Colonic mucosa (tissue), 4 donors: Measurements from ENCODE around the gene GJC1. TPM values are rescaled to one million over a fixed set of nuclear protein-coding genes. Genes with fewer than 3 reads are reported as not detected.

Experiments
- DNase-seq: peaks from one replicate; pipeline ENCODE4 v3.0.0-alpha.2; 2020
- H3K27ac ChIP-seq: fragments of 200-600 bp; one replicate; pipeline ENCODE4 v1.8.0; 2021
- H3K27me3 ChIP-seq: fragments of 200-600 bp; one replicate; pipeline ENCODE4 v1.8.0; 2021
- H3K36me3 ChIP-seq: fragments of 200-600 bp; one replicate; pipeline ENCODE4 v1.8.0; 2021
- H3K4me1 ChIP-seq: fragments of 200-600 bp; one replicate; pipeline ENCODE4 v1.8.0; 2021; ENCODE audit warnings: mild to moderate bottlenecking
- H3K4me3 ChIP-seq: fragments of 200-600 bp; one replicate; pipeline ENCODE4 v1.8.0; 2021
- H3K9ac ChIP-seq, 2 donors: one replicate each; pipeline ENCODE4 v1.7.0; 2013; ENCODE audit warnings: control low read depth in 2 of 2, low read depth in 2 of 2, low read length in 2 of 2
- H3K9me3 ChIP-seq: fragments of 200-600 bp; one replicate; pipeline ENCODE4 v1.8.0; 2021
- CTCF ChIP-seq: fragments of 200-600 bp; IDR thresholded peaks from one replicate; pipeline ENCODE4 v1.8.0; 2022; ENCODE audit warnings: antibody characterized with exemption, mild to moderate bottlenecking
- intact Hi-C: fragments of 100-400 bp; cut with DNase I; formaldehyde crosslinking; loops from one replicate; pipeline ENCODE4 v1.14.1; 2022
- total RNA-seq, 2 donors: library from RNA; stranded (reverse); fragmentation: NEBNext Ultra II Directional in 1 of 2; extraction: Animal tissue kit (Norgen Biotek cat#: 25700) in 1 of 2; gene quantifications; one replicate each; pipeline ENCODE4 v1.2.1, GENCODE V29; 2021
- donor health status: healthy.
- donor health status: DM: no; HTN: no; CAD: no.
- donor health status: DM: no; HTN: no; CAD: no.

Gene GJC1
- total RNA-seq, 2 donors from 2014 or later: 1.1 to 8.2 TPM

- Histone ChIP-seq H3K27ac (no peak overlapping the region), H3K4me3 (no peak overlapping the region), H3K9ac (no peak overlapping the region), H3K27me3 (no peaks in the 10 kb centered on the region), H3K36me3 (no peaks in the 10 kb centered on the region), H3K4me1 (no peaks in the 10 kb centered on the region), H3K9me3 (no peaks in the 10 kb centered on the region)
- no peak for TF ChIP-seq CTCF
- intact Hi-C loops: no loop called here
- no peak for DNase-seq
Measured at GRCh38 chr17:44768505-44769142, 61.5 kb downstream of the GJC1 start.

DNA sequence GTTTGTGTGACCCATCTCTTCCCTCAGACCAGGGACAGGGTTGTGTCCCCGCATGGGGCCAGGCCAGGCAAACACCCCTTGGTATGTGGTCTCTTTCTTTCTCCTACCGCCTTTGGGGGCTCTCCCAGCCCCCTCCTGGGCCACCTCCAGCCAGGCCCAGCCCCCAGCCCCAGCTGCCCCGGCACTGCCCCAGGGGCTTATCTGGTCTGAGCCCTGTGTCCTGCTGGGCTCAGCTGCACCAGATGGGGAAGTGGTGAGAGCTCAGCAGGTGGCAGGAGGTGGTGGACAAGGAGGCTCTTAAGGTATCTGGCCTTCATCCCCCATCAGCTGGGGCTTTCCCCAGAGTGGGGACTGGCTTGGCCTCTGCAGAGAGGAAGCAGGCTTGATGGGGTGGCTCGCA is 62.6 kb downstream of the GJC1 start:
- Histone ChIP-seq H3K4me3 (no peak overlapping the region), H3K27ac (no peak overlapping the region), H3K36me3 (no peaks in the 10 kb centered on the region), H3K9ac (no peak overlapping the region), H3K27me3 (no peaks in the 10 kb centered on the region), H3K9me3 (no peaks in the 10 kb centered on the region), H3K4me1 (no peaks in the 10 kb centered on the region)
- intact Hi-C loops: no loop called here
- TF ChIP-seq CTCF: no peak
- no peak for DNase-seq

DNA sequence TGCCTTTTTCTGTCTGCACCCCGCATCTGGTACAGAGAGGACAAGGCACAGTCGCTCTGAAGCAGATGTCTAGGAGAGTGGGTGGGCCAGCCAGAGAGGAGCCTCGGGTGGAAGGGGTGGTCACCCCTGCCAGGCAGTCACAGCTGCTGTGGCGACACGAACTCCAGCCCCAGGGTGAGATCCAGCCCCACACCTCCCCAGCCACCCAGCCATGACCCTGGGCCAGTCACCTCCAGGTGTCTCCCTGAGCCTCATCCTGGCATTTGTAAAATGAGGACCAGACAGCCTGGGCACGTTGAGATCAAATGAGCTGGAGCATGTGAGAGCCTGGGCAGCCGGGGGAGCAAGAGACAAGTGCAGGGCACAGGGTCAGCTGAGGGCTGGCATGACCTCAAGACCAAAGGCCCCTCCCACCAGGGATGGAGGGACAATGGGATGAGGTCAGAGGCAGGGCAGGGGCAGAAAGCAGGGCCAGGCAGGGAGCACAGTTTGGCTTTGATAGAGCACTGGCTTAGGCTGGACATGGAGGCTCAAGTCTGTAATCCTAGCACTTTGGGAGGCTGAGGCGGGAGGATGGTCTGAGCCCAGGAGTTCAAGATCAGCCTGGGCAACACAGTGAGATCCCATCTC is 63.6 kb downstream of the GJC1 start:
- Histone ChIP-seq H3K27ac (no peak overlapping the region), H3K9me3 (no peaks in the 10 kb centered on the region), H3K4me1 (no peaks in the 10 kb centered on the region), H3K27me3 (no peaks in the 10 kb centered on the region), H3K36me3 (no peaks in the 10 kb centered on the region), H3K4me3 (no peak overlapping the region), H3K9ac (no peak overlapping the region)
- TF ChIP-seq CTCF: no peak
- intact Hi-C loops: no loop called here
- no peak for DNase-seq

GRCh38 chr17:44765965-44766364 is 64.1 kb downstream of the GJC1 start:
- H3K9me3 ChIP-seq: no peaks in the 10 kb centered on the region
- no peaks in the 10 kb centered on the region for H3K36me3 ChIP-seq
- no peak overlapping the region for H3K9ac ChIP-seq
- H3K4me1 ChIP-seq: no peaks in the 10 kb centered on the region
- intact Hi-C loops: no loop called here
- H3K27ac ChIP-seq: no peak overlapping the region
- H3K4me3 ChIP-seq: no peak overlapping the region
- no peaks in the 10 kb centered on the region for H3K27me3 ChIP-seq
- TF ChIP-seq CTCF: no peak
- DNase-seq: no peak

GRCh38 chr17:44763170-44763569 is 66.9 kb downstream of the GJC1 start:
- H3K9ac ChIP-seq: no peak overlapping the region
- intact Hi-C loops: no loop called here
- H3K4me3 ChIP-seq: no peak overlapping the region
- H3K27ac ChIP-seq: no peak overlapping the region
- H3K27me3 ChIP-seq: peaks cover 20% of the 10 kb centered on the region
- peaks cover 5% of the 10 kb centered on the region for H3K4me1 ChIP-seq
- no peaks in the 10 kb centered on the region for H3K9me3 ChIP-seq
- no peak for DNase-seq
- H3K36me3 ChIP-seq: no peaks in the 10 kb centered on the region
- TF ChIP-seq CTCF: no peak
